K562 treated with DMSO at 1 percent for 24 hours (cell line): ENCODE measurements around the gene MTHFD2. TPM values are rescaled to one million over a fixed set of nuclear protein-coding genes. Genes with fewer than 3 reads are reported as not detected.

Experiments used
- total RNA-seq: library from RNA; unstranded; fragments of 300-600 nt; gene quantifications from 2 replicates; pipeline ENCODE4 v1.2.3, GENCODE V29; 2022; ENCODE audit warnings: low read depth; ENCODE audit not compliant: insufficient read depth

Gene MTHFD2
- total RNA-seq, result 218 and 227 TPM in 2 replicates

DNA sequence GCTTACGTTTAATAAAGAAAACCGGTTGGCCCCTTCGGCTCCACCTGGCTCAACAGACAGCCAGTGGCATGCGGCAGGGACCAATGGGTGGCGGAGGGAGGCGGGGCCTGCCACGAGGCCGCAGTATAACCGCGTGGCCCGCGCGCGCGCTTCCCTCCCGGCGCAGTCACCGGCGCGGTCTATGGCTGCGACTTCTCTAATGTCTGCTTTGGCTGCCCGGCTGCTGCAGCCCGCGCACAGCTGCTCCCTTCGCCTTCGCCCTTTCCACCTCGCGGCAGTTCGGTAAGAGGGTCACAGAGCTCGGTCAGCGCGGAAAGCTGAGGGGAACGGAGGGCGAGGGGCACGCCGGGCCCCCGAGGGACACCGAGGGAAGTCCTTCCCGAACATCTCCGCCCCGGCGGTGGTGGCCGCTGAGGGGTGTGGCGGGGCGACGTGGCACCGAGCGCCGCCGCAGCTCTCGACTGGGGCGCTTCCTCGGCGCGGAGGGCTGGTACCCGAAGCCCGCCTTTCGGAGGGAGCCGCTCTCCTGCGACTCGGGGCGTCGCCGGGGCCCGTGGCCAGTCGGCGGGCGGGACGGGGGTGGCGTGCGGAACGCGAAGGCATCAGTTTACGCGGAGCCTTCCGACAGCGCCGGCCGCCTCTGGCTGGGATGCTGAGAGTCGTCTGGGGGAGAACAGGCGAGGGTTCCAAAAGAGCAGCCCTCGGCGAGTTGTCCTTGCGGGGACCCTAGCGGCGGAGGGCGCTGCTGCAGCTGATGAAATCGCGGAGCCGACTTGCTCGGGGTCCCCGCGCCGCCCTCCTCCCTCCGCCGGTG, at the start of gene MTHFD2:
MTHFD2 (plus strand) TSS at position 155 of the 814 bp plus-strand sequence; CDS start at position 182, 27 bp downstream.

DNA sequence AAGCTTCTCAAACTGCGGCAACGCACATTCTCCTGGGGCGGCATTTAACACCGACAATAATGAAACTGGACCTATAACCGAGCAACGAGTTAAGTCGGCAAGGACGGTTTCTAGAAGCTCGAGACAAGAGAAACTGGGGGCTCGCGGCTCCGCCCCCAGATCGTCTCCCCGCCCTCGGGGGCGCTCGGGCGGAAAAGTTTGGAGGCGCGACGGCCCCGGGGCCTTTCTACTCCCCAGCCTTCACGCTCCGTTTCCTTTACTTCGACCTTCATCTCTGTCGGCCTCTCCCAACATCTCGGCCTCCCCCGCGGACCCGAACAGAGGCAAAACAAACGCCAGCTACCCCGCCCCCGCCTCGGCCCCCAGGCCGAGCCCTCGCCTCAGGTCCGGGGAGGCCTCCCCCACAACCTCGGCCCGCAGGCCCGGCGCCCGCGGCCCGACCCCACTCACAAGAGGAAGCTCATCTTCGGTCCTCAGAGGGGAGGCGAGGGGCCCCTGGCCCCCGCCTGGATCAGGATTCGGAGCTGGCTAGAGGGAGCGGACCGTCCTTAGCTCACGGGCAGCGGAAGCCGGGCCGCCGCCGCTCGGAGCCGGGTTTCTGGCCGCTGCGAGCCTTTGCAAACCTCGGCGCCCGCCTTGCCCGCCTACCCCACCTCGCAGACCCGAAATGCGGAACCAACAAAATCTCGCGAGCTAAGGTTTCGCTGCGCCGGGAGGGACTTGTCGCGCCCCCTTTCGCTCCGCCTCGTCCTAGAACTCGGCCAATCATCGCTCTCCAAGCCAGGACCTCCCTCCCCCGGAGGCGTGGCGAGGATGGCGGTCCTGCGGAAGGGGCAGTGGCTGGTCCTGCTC, 20.0 kb upstream of the MTHFD2 start, which contains the start of gene MOB1A:
MOB1A (minus strand) TSS at position 669 of the 852 bp plus-strand sequence; CDS start at position 464, 205 bp downstream.

Other genes with a start within 250 kb of the MTHFD2 start
- gene TET3, start 213.7 kb upstream of the MTHFD2 start, total RNA-seq, result 10.3 and 10.8 TPM in 2 replicates
- 89.9 and 92.2 TPM in 2 replicates for gene BOLA3, start 50.7 kb upstream of the MTHFD2 start, total RNA-seq
- 45.5 and 65.3 TPM in 2 replicates for gene MOB1A, start 19.7 kb upstream of the MTHFD2 start, total RNA-seq
- 1.1 and 1.4 TPM in 2 replicates for gene SLC4A5, start 144.8 kb downstream of the MTHFD2 start, total RNA-seq
- 94.7 and 97.8 TPM in 2 replicates for gene DCTN1, start 181.7 kb downstream of the MTHFD2 start, total RNA-seq
- gene C2orf81, start 223.0 kb downstream of the MTHFD2 start, total RNA-seq, result 1.5 and 1.9 TPM in 2 replicates
- gene WDR54, start 223.1 kb downstream of the MTHFD2 start, total RNA-seq, result 33.5 and 34.9 TPM in 2 replicates
- 7.8 and 9.6 TPM in 2 replicates for gene RTKN, start 243.3 kb downstream of the MTHFD2 start, total RNA-seq